ENCODE measurements around the gene CDH26. TPM values are rescaled to one million over a fixed set of nuclear protein-coding genes. Genes with fewer than 3 reads are reported as not detected.

Gene CDH26
- total and polyA plus RNA-seq, 2 donors (not counting 1 experiment from before 2014, with no cell fraction given): 1.8 to 2.3 TPM

DNA sequence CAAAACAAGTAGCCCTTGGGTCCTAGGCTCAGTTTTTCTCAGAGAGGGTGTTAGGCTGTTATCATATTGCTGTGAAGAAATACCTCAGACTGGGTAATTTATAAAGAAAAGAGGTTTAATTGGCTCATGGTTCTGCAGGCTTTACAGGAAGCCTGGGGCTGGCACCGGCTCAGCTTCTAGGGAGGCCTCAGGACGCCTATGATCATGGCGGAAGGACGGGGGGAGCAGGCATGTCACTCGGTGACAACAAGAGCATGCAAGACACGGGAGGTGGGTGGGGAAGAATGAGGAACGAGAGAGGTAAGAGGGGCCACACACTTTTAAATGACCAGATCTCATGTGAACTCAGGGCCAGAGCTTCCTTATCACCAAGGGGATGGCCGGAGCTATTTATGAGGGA lies 26.9 kb downstream of the CDH26 start:
- H2AFZ ChIP-seq (ENCODE audit: insufficient read depth, low read depth, low read length, poor library complexity, severe bottlenecking): peak overlapping the region; percentile 70
- TF ChIP-seq EZH2 (IDR thresholded peaks at IDR 0.05; ENCODE audit: borderline replicate concordance, insufficient read depth, low read depth, low read length, poor library complexity, severe bottlenecking): no peak
- intact Hi-C loops (cut with micrococcal nuclease): no loop called here
- H3K27ac Mint-ChIP-seq: no peak overlapping the region
- H3K27ac ChIP-seq (ENCODE audit: low read length in 2 of 2): no peak overlapping the region
- no peaks in the 10 kb centered on the region for H3K27me3 ChIP-seq (replicated peaks in 1 of 4; ENCODE audit: control extremely low read depth in 1 of 4, control insufficient read depth in 3 of 4, insufficient read depth in 4 of 4, low read length in 3 of 4)
- ChIA-PET POLR2A (no interaction called here), CTCF (no interaction called here)
- no peaks in the 10 kb centered on the region for H3K79me2 ChIP-seq (ENCODE audit: control insufficient read depth, insufficient read depth, low read length)
- H3K4me2 ChIP-seq (replicated peaks; ENCODE audit: low read depth, low read length, poor library complexity, severe bottlenecking): peak overlapping the region; percentile 31
- H3K9me3 Mint-ChIP-seq (ENCODE audit: insufficient read depth): no peaks in the 10 kb centered on the region
- no peaks in the 10 kb centered on the region for H3K36me3 ChIP-seq (replicated peaks in 1 of 2; ENCODE audit: control extremely low read depth in 1 of 2, control insufficient read depth in 1 of 2, extremely low read depth in 1 of 2, insufficient read depth in 2 of 2, low read length in 1 of 2)
- H4K20me1 ChIP-seq (ENCODE audit: control insufficient read depth, insufficient read depth, low read length, poor library complexity, severe bottlenecking): no peaks in the 10 kb centered on the region
- 72% methylated on average over 6 of the region's 8 CpGs for whole genome bisulfite sequencing (ENCODE audit: insufficient coverage)
- H3K4me1 Mint-ChIP-seq: peaks cover 9% of the 10 kb centered on the region
- H3K9ac ChIP-seq (ENCODE audit: low read length): no peak overlapping the region
- ATAC-seq (ENCODE audit: low read depth) (no peak), DNase-seq (no peak)
- no peaks in the 10 kb centered on the region for H3K9me3 ChIP-seq (ENCODE audit: control extremely low read depth in 1 of 3, control insufficient read depth in 2 of 3, insufficient read depth in 1 of 3, low read length in 2 of 3)
- no peak overlapping the region for H3K4me3 ChIP-seq (ENCODE audit: control extremely low read depth in 1 of 5, extremely low read depth in 1 of 5, insufficient read depth in 1 of 5, low read depth in 2 of 5, low read length in 4 of 5)
- H3K27me3 Mint-ChIP-seq: no peaks in the 10 kb centered on the region
- peaks cover 4 to 9% of the 10 kb centered on the region in 2 donors for H3K4me1 ChIP-seq (ENCODE audit: control insufficient read depth in 2 of 2, insufficient read depth in 2 of 2, low read length in 2 of 2)
- H3K4me3 Mint-ChIP-seq: no peak overlapping the region

DNA sequence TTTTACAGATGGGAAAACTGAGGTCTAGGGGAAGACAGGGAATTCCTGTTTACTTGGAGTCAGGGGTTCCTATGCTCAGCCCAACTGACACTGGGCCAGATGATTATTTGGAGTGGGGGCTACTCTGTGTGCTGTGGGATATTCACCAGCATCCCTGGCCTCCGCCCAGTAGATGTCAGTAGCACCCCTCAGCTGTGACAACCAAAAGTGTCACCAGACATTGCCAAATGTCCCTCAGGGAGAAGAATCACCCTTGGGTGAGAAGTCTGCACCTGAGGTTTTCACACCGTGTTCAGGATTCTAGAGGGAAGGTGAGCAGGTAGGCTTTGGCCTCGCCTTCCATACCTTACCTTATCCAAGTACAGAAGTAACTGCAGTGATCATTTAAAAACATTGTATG lies 27.6 kb downstream of the CDH26 start:
- Mint-ChIP-seq H3K9me3 (ENCODE audit: insufficient read depth) (no peaks in the 10 kb centered on the region), H3K4me3 (no peak overlapping the region), H3K4me1 (peaks cover 9% of the 10 kb centered on the region), H3K27me3 (no peaks in the 10 kb centered on the region), H3K27ac (no peak overlapping the region)
- Histone ChIP-seq H3K27me3 (replicated peaks in 1 of 4; ENCODE audit: control extremely low read depth in 1 of 4, control insufficient read depth in 3 of 4, insufficient read depth in 4 of 4, low read length in 3 of 4) (no peaks in the 10 kb centered on the region), H3K4me3 (ENCODE audit: control extremely low read depth in 1 of 5, extremely low read depth in 1 of 5, insufficient read depth in 1 of 5, low read depth in 2 of 5, low read length in 4 of 5) (no peak overlapping the region), H4K20me1 (ENCODE audit: control insufficient read depth, insufficient read depth, low read length, poor library complexity, severe bottlenecking) (no peaks in the 10 kb centered on the region), H3K36me3 (replicated peaks in 1 of 2; ENCODE audit: control extremely low read depth in 1 of 2, control insufficient read depth in 1 of 2, extremely low read depth in 1 of 2, insufficient read depth in 2 of 2, low read length in 1 of 2) (no peaks in the 10 kb centered on the region), H3K79me2 (ENCODE audit: control insufficient read depth, insufficient read depth, low read length) (no peaks in the 10 kb centered on the region), H3K27ac (ENCODE audit: low read length in 2 of 2) (no peak overlapping the region), H3K4me2 (replicated peaks; ENCODE audit: low read depth, low read length, poor library complexity, severe bottlenecking) (no peak overlapping the region), H3K9ac (ENCODE audit: low read length) (no peak overlapping the region), H2AFZ (ENCODE audit: insufficient read depth, low read depth, low read length, poor library complexity, severe bottlenecking) (no peak overlapping the region), H3K9me3 (ENCODE audit: control extremely low read depth in 1 of 3, control insufficient read depth in 2 of 3, insufficient read depth in 1 of 3, low read length in 2 of 3) (no peaks in the 10 kb centered on the region), H3K4me1 (ENCODE audit: control insufficient read depth in 2 of 2, insufficient read depth in 2 of 2, low read length in 2 of 2) (peaks cover 4 to 9% of the 10 kb centered on the region in 2 donors)
- no peak for TF ChIP-seq CTCF (IDR thresholded peaks at IDR 0.05)
- no peak for TF ChIP-seq EZH2 (IDR thresholded peaks at IDR 0.05; ENCODE audit: borderline replicate concordance, insufficient read depth, low read depth, low read length, poor library complexity, severe bottlenecking)
- intact Hi-C loops (cut with micrococcal nuclease): no loop called here
- 100% methylated on average over 1 of the region's 3 CpGs for WGBS (ENCODE audit: insufficient coverage)
- DNase-seq: no peak
- ATAC-seq (ENCODE audit: low read depth): no peak
- POLR2A ChIA-PET: no interaction called here
- CTCF ChIA-PET: no interaction called here

Data from B cell (primary cell).